Stimulated activated memory B cell treated with anti-CD40 and anti-IgM and Interleukin-4, amounts not matched to agents 10 μg/mL and 1 μg/mL and 100 μg/mL, for 72 hours (primary cell): ENCODE data around the gene ZNF445.
"Not testable (repeated sequence)": the region's sequence is repeated elsewhere in the genome, so short reads cannot be mapped to it uniquely, and the experiment has no call there.

Source experiments
- ATAC-seq: fragments of 150-1000 bp; cut with Tn5 transposase; 2 replicates; pipeline ENCODE4 v1.10.0; 2021
- H3K27ac Mint-ChIP-seq: one replicate; pipeline ENCODE4 v1.8.0; 2022; ENCODE audit warnings: mild to moderate bottlenecking, mixed read lengths
- H3K27me3 Mint-ChIP-seq: one replicate; pipeline ENCODE4 v1.8.0; 2022; ENCODE audit warnings: mixed read lengths
- H3K36me3 Mint-ChIP-seq: one replicate; pipeline ENCODE4 v1.8.0; 2022; ENCODE audit warnings: mixed read lengths
- H3K4me1 Mint-ChIP-seq: one replicate; pipeline ENCODE4 v1.8.0; 2022; ENCODE audit warnings: mixed read lengths
- H3K4me3 Mint-ChIP-seq: one replicate; pipeline ENCODE4 v1.8.0; 2022; ENCODE audit warnings: mild to moderate bottlenecking, moderate library complexity, mixed read lengths
- H3K9me3 Mint-ChIP-seq: one replicate; pipeline ENCODE4 v1.8.0; 2022; ENCODE audit warnings: mixed read lengths

ZNF445 gene

GRCh38 chr3:44429459-44429858, 48.0 kb downstream of the ZNF445 start:
- no peaks in the 10 kb centered on the region for H3K4me1 Mint-ChIP-seq
- H3K36me3 Mint-ChIP-seq, result no peaks in the 10 kb centered on the region
- peaks cover 13% of the 10 kb centered on the region for H3K27me3 Mint-ChIP-seq
- H3K27ac Mint-ChIP-seq, result no peak overlapping the region
- no peak overlapping the region for H3K4me3 Mint-ChIP-seq
- ATAC-seq, result no peak
- no peaks in the 10 kb centered on the region for H3K9me3 Mint-ChIP-seq

DNA sequence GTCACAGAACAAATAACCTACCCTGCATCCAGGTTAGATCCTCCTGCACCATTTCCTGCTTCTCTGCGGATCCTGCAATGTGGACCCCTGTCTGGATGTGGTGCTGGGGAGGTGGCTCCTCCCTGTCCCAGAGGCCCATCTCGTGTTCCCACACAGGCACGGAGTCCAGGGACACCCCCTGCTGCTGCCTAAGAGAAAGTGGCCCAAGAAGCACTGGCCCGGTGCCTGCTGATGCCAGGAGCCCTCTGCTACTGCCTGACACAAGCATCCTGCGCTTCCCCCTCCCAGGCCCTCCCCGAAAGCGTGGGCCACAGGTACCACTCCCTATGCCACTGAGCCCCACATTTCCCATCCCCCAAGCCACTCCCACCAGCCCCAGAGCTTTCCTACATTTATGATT, 48.6 kb downstream of the ZNF445 start:
- H3K4me3 Mint-ChIP-seq, result no peak overlapping the region
- H3K36me3 Mint-ChIP-seq, result no peaks in the 10 kb centered on the region
- no peaks in the 10 kb centered on the region for H3K9me3 Mint-ChIP-seq
- H3K4me1 Mint-ChIP-seq, result no peaks in the 10 kb centered on the region
- H3K27ac Mint-ChIP-seq, result no peak overlapping the region
- ATAC-seq, result no peak
- peaks cover 19% of the 10 kb centered on the region for H3K27me3 Mint-ChIP-seq

- Mint-ChIP-seq H3K27me3 (peaks cover 31% of the 10 kb centered on the region), H3K27ac (no peak overlapping the region), H3K4me1 (no peaks in the 10 kb centered on the region)
Observed at GRCh38 chr3:44427683-44428082, 49.8 kb downstream of the ZNF445 start.

GRCh38 chr3:44424758-44425157, 52.7 kb downstream of the ZNF445 start:
- Mint-ChIP-seq H3K27ac (no peak overlapping the region), H3K27me3 (peaks cover 35% of the 10 kb centered on the region), H3K36me3 (no peaks in the 10 kb centered on the region), H3K4me3 (no peak overlapping the region), H3K4me1 (no peaks in the 10 kb centered on the region), H3K9me3 (no peaks in the 10 kb centered on the region)
- ATAC-seq, result no peak

More at GRCh38 chr3:44427683-44428082, 49.8 kb downstream of the ZNF445 start:
- H3K9me3 Mint-ChIP-seq, result no peaks in the 10 kb centered on the region
- no peak for ATAC-seq
- no peak overlapping the region for H3K4me3 Mint-ChIP-seq
- H3K36me3 Mint-ChIP-seq, result no peaks in the 10 kb centered on the region

- H3K27ac Mint-ChIP-seq, result no peak overlapping the region
- no peak overlapping the region for H3K4me3 Mint-ChIP-seq
- no peaks in the 10 kb centered on the region for H3K4me1 Mint-ChIP-seq
- H3K27me3 Mint-ChIP-seq, result peaks cover 29% of the 10 kb centered on the region
- peaks cover 3% of the 10 kb centered on the region for H3K9me3 Mint-ChIP-seq
- H3K36me3 Mint-ChIP-seq, result no peaks in the 10 kb centered on the region
- ATAC-seq, result no peak
Observed at GRCh38 chr3:44421280-44421679, 56.2 kb downstream of the ZNF445 start.

DNA sequence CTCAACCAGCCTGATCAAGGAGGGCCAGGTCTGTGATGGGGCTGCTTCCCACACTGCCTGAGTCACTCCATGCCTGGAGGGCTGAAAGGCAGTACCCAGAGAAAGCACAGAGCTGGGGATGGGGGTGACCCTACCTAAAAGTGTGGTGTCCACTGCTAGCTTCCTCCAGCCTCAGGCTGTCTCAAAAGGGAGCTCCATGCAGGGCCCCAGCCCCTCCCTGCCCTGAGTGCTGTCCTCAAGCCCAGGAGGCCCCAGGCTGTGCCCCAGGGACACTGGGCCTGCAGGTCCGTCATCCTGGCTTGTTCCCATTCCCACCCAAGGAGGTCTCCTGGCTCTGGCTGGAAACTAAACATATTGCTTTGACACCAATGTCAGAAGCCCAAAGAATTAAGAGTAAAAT, 56.8 kb downstream of the ZNF445 start:
- Mint-ChIP-seq H3K36me3 (no peaks in the 10 kb centered on the region), H3K4me3 (no peak overlapping the region), H3K27ac (no peak overlapping the region), H3K27me3 (peaks cover 29% of the 10 kb centered on the region), H3K4me1 (no peaks in the 10 kb centered on the region), H3K9me3 (peaks cover 3% of the 10 kb centered on the region)
- no peak for ATAC-seq

- no peak overlapping the region for H3K4me3 Mint-ChIP-seq
- no peak for ATAC-seq
- peaks cover 28% of the 10 kb centered on the region for H3K27me3 Mint-ChIP-seq
- H3K4me1 Mint-ChIP-seq, result no peaks in the 10 kb centered on the region
- peaks cover 3% of the 10 kb centered on the region for H3K9me3 Mint-ChIP-seq
- H3K27ac Mint-ChIP-seq, result no peak overlapping the region
- no peaks in the 10 kb centered on the region for H3K36me3 Mint-ChIP-seq
Observed at GRCh38 chr3:44419923-44420650, 57.4 kb downstream of the ZNF445 start.

DNA sequence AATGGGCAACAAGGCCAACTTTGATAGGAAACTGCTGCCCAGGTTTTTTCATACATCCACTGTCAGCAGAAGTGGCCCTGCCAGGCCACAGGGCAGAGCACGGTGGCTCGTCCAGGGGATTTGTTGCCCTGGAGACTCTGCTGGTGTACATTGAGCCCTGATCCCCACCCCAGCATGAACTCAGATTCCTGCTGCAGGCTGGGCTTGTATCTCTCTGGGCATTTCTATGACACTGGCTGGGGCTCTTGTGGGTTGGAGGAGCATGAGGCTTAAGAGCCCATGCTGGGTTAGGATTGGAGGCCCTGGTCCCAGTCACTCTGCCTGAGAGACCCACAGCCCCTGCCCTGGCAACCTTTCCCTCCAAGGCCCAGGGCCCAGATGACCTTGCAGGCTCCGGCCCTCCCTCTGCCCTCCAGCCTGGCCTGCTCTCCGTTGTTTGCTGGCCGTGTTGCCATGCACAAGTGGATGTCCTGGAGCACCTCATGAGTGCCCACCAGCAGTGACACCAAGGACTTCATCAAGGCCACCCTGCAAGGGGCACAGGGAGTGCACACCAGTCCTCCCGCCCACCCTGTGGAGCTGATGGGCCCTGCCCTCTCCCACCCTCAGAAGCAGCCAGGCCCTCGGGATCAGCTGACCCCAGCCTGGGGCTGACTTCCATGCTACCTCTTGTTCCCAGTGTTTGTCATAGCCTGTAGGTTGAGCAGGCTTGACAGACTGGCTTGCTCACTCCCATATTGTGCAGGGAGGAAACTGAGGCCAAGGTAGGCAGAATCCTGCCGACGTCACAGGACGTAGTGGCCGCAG, 58.2 kb downstream of the ZNF445 start:
- no peak overlapping the region for H3K27ac Mint-ChIP-seq
- no peaks in the 10 kb centered on the region for H3K4me1 Mint-ChIP-seq
- H3K9me3 Mint-ChIP-seq, result peaks cover 3% of the 10 kb centered on the region
- H3K27me3 Mint-ChIP-seq, result peaks cover 21% of the 10 kb centered on the region
- H3K36me3 Mint-ChIP-seq, result no peaks in the 10 kb centered on the region
- H3K4me3 Mint-ChIP-seq, result no peak overlapping the region
- no peak for ATAC-seq

DNA sequence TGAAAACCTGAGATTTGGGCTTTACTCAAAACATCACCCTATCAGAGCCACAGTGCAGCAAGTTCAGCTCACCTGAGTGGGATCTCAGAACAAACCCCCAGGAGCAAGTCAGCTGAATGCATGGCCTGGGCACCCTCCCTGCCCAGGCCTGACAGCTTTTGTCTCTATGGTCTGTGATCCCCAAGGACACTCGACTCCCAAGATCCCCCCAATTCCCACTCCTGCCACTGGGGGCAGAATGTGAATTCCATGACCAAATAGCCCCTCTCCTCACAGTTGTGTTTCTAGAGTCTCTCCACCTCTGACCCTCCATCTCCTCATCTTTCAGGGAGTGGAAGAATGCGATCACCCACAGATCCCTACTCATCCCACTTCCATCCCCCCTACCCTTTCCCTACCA, 58.9 kb downstream of the ZNF445 start:
- ATAC-seq, result no peak
- no peak overlapping the region for H3K27ac Mint-ChIP-seq
- H3K9me3 Mint-ChIP-seq, result peaks cover 3% of the 10 kb centered on the region
- H3K36me3 Mint-ChIP-seq, result no peaks in the 10 kb centered on the region
- H3K4me3 Mint-ChIP-seq, result no peak overlapping the region
- H3K27me3 Mint-ChIP-seq, result peaks cover 13% of the 10 kb centered on the region
- no peaks in the 10 kb centered on the region for H3K4me1 Mint-ChIP-seq

DNA sequence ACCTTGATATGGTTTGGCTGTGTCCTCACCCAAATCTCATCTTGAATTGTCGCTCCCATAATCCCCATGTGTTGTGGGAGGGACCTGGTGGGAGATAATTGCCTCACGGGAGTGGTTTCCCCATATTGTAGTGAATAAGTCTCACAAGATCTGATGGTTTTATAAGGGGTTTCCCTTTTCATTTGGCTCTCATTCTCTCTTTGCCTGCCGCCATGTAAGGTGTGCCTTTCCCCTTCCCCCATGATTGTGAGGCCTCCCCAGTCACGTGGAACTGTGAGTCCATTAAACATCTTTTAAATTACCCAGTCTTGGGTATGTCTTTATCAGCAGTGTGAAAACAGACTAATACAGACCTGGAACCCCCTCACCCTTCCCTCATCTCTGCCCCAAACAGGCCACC, 59.4 kb downstream of the ZNF445 start:
- not testable (repeated sequence) for H3K36me3 Mint-ChIP-seq, H3K9me3 Mint-ChIP-seq, H3K4me3 Mint-ChIP-seq, H3K27me3 Mint-ChIP-seq, ATAC-seq, H3K4me1 Mint-ChIP-seq, H3K27ac Mint-ChIP-seq

GRCh38 chr3:44416031-44417030, 61.1 kb downstream of the ZNF445 start:
- Mint-ChIP-seq H3K9me3 (peaks cover 3% of the 10 kb centered on the region), H3K27me3 (no peaks in the 10 kb centered on the region), H3K36me3 (no peaks in the 10 kb centered on the region), H3K4me1 (no peaks in the 10 kb centered on the region), H3K4me3 (no peak overlapping the region), H3K27ac (no peak overlapping the region)
- no peak for ATAC-seq

DNA sequence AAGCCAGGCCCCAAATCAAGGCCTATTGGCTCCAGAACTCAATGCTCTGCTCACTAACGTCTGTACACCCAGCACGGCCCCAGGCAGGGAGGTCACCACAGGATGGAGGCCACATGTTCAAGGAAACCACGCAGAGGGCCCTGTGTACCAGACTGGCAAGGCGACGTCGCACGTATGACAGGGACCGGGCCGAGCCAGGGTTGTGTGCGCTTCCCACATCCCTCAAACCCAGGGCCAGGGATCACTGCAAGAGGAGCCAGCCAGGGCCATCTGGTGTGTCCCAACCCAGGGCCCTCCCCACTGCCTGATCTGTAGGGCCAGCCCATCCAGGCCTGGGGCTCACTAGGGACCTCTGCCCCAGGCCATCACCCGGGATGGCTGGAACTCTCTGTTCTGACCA, 62.0 kb downstream of the ZNF445 start:
- Mint-ChIP-seq H3K27ac (no peak overlapping the region), H3K4me1 (no peaks in the 10 kb centered on the region), H3K9me3 (peaks cover 3% of the 10 kb centered on the region), H3K36me3 (no peaks in the 10 kb centered on the region), H3K4me3 (no peak overlapping the region), H3K27me3 (no peaks in the 10 kb centered on the region)
- ATAC-seq, result peak; percentile 3

DNA sequence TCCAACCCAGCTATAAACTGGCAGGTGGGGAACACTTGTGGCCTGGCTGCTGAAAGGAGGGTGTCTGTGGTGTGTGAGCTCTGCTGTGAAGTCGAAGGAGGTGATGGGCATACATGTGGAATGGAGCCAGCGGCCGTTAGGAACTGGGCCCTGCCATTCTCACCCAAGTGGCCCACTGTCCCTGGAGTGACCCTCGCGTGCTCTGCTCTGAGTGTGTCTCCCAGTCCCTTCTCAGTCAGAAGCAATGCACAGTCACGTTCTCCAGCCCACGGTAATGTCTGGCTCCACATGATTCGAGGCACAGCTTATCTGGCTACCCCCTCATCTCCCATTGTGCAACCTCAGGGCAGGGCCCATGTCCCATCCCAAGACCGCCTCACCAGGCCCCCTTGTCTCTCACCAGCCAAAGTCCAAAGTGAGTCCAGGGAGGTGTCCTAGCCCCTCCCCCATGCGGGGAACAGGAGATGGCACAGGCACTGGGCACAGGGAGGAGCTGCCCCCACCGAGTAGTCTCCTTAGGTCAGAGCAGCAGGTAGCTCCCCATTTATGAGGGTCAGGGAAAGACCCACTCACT, 62.9 kb downstream of the ZNF445 start:
- Mint-ChIP-seq H3K27me3 (no peaks in the 10 kb centered on the region), H3K9me3 (peaks cover 3% of the 10 kb centered on the region), H3K36me3 (no peaks in the 10 kb centered on the region), H3K4me1 (no peaks in the 10 kb centered on the region), H3K4me3 (no peak overlapping the region), H3K27ac (no peak overlapping the region)
- no peak for ATAC-seq

GRCh38 chr3:44412365-44412764, 65.1 kb downstream of the ZNF445 start:
- ATAC-seq, result no peak
- no peak overlapping the region for H3K4me3 Mint-ChIP-seq
- no peaks in the 10 kb centered on the region for H3K27me3 Mint-ChIP-seq
- H3K36me3 Mint-ChIP-seq, result no peaks in the 10 kb centered on the region
- H3K9me3 Mint-ChIP-seq, result no peaks in the 10 kb centered on the region
- H3K27ac Mint-ChIP-seq, result no peak overlapping the region
- no peaks in the 10 kb centered on the region for H3K4me1 Mint-ChIP-seq
